GM12892 (cell line): Measurements from ENCODE around the gene SQSTM1.

Source experiments
- DNase-seq: peaks from one replicate; pipeline ENCODE4 v3.0.0; 2011; ENCODE audit not compliant: insufficient read length
- FAIRE-seq: peaks from 2 replicates; lab custom pipeline; 2011; peaks lifted over from hg19 to GRCh38; lab: Jason Lieb, UNC
- POLR2A ChIP-seq: IDR thresholded peaks from 2 replicates; pipeline ENCODE4 v1.6.1; 2011; ENCODE audit warnings: low read depth, low read length, control low read depth
- POLR2AphosphoS5 ChIP-seq: IDR thresholded peaks from 2 replicates; pipeline ENCODE4 v1.6.1; 2011; ENCODE audit warnings: low read depth, low read length, control low read depth
- TAF1 ChIP-seq: IDR thresholded peaks from 2 replicates; pipeline ENCODE4 v1.6.1; 2011; ENCODE audit warnings: low read depth, mild to moderate bottlenecking, control low read depth, low read length, borderline replicate concordance

The SQSTM1 gene

GRCh38 chr5:179795863-179796833, 24.6 kb upstream of the SQSTM1 start:
- DNase-seq = peak; percentile 88
- peak; percentile 97 for FAIRE-seq
- TF ChIP-seq POLR2A (peak; percentile 74), TAF1 (no peak)

DNA sequence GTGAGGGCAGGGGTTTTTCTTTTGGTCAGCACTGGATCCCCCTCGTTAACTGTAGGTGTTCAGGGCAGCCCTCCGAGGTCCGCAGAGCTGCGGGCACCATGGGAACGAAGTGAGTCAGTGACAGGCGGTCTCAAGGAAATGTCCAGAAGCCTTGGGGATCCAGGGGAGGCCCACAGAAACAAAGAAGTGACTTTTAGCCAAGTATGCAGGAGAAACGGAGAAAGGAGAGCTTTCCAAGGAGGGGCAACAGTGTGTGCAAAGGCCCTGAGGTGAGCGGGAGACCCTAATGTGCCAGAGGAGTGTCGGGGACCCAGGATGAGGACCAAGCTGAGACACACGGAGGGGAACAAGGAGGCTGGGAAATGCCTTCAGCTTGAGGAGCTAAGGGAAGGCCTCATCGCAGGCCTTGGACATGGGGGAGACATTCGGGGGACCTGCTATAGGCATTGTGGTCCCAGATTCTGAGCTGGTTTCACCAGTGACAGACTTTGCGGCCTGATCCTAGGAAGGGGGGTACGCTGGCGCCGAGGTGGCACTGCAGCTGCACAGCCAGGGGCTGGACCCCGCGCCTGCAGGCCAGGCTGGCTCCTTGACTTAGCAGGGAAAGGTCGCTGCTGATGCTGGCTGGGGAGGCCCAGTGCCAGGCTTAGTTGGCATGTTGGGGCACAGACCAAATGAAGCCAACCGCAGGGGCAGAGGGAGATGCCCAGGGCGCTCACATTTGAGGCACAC, 23.7 kb upstream of the SQSTM1 start:
- no peak for TF ChIP-seq POLR2A
- TF ChIP-seq POLR2AphosphoS5 = no peak
- TF ChIP-seq TAF1 = no peak
- FAIRE-seq (no peak), DNase-seq (no peak)

DNA sequence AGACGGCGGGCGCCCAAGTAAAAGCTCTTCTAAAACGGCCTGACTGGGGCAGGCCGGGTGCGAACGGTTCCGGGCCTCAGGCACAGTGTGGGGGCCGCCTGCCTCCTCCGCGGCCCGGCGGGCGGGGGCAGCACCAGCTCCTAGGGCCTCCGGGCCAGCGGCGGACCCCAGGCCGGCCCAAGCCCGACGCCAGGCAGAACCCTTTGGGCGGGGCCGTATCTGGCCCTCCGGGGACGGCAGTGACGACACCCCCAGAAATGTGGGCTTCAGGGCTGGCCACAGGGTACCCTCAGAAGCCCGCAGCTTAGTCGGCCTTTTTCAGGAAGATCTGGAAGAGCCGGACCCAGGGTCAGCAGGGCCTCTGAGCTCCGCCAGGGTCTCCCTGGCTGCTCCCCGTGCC, 23.0 kb upstream of the SQSTM1 start:
- FAIRE-seq = no peak
- no peak for DNase-seq
- TF ChIP-seq POLR2A = no peak
- no peak for TF ChIP-seq TAF1
- no peak for TF ChIP-seq POLR2AphosphoS5

DNA sequence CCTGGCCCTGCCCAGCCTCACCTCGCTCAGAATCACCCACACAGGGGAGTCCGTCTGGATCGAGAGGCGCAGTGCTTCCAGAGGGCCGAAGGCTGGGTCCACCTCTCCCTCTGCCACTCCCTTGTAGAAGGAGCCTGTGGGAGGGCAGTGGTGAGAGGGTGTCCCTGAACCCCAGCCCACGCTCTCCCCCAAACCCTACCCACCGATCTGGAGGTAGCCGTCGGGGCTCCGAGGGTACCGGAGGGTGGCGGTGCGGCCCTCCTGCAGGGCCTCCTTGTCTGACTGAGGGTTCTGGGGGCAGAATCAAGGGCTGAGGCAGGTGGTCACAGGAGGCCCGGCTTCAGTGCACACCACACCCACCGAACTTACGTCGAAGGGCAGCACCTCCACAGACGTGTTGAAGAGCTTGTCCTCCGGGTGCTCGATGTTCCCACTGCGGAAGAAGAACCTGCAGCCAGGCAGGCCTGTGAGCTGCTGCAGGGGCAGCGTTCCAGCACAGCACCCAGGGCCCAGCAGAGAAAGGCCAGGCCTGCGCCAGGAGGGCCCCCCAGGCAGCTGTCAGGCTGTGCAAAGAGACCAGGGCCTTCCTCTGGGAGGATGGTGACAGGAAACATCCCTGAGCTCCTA, 22.4 kb upstream of the SQSTM1 start:
- TF ChIP-seq TAF1 (no peak), POLR2A (no peak), POLR2AphosphoS5 (no peak)
- FAIRE-seq = no peak
- no peak for DNase-seq

DNA sequence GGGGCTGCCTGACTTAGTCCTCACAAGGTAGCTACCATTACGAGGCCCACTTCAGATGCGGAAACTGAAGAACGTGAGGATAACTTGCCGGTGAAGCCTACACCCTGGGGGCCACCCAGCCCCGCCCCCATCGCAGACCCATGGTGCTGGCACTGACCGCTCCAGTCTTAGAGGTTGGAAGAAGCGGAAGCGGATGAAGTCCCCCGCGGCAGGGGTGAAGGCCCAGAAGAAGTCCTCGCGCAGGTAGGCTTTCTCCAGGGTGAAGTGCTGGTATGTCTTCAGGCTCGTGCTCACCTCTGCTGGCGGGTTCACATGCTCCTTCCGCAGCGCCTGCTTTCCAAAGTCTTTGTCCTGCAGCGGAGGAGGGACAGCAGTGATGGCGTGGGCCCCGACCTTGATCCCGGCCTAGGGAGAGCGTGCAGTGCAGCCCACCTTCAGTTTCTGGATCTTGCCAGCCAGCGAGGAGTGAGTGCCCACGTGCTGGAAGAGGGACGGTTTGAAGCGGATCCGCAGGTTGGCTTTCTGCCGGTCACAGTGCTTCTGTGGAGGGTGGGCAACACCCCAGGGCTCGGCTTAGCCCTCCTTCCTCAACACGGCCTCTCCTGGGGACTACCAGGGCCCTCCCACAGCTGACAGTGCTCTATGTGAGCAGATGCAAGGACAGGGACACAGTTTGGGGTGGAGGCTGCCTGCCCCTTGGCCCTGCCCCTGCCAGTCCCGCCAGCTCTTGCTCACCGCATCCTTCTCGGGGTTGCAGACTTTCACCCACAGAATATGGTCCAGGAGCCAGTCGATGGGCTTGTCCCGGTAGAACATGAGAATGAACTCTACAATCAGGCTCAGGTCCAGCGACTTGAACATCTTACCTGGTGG, 21.7 kb upstream of the SQSTM1 start:
- FAIRE-seq (no peak), DNase-seq (no peak)
- TF ChIP-seq POLR2AphosphoS5 (no peak), TAF1 (no peak), POLR2A (no peak)

DNA sequence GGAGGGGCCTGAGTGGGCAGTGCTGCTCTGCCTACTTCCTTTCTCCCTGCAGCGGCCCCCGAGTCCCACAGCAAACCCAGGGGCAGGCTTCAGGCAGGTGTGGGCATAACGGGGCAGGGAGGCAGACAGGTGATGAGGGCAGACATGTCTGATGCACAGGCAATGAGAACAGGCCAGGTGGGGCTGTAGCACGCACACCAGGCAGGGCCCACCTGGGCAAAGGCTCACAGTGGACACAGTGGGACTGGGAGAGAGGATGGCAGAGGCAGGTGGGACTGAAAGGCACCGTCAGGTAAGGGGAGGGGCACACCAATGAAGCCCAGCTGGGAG, 21.1 kb upstream of the SQSTM1 start:
- no peak for TF ChIP-seq POLR2AphosphoS5
- TF ChIP-seq POLR2A = no peak
- TF ChIP-seq TAF1 = no peak
- no peak for DNase-seq
- no peak for FAIRE-seq

DNA sequence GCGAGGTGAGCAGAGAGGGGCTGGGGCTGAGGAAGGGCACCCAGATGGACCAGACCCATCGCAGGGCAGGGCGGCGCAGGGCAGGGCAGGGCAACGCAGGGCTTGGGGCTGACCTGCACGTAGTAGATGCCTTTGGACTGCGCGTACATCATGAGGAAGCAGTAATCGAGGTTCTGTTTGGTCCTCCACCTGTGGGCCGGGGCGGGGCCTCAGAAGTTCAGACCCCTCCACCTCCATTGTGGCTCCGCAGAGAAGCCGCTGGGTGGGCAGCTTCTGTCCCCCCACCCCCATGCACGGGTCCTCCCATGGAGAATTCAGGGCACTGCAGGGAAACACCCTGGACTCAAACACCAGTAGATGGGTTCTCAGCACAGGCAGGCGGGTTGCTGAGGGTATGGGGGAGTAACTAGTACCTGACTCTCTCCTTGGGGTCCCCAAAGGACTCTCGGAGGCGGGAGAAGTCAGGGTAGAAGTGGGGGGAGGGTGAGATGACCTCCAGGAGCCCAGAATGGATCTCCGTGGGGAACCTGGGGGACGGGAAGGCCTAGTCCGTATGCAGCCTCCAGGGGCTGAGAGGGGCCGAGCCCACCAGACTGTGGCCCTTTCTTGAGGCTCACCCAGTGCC, 20.5 kb upstream of the SQSTM1 start:
- no peak for TF ChIP-seq TAF1
- no peak for TF ChIP-seq POLR2AphosphoS5
- no peak for TF ChIP-seq POLR2A
- DNase-seq (no peak), FAIRE-seq (no peak)

- FAIRE-seq (no peak), DNase-seq (no peak)
- TF ChIP-seq POLR2A (no peak), POLR2AphosphoS5 (no peak), TAF1 (no peak)
These were observed 20.0 kb upstream of the SQSTM1 start for GRCh38 chr5:179800696-179801201.

- FAIRE-seq = peak; percentile 70
- peak; percentile 82 for DNase-seq
- no peak for TF ChIP-seq POLR2AphosphoS5
- no peak for TF ChIP-seq POLR2A
- no peak for TF ChIP-seq TAF1
These were observed 19.1 kb upstream of the SQSTM1 start for GRCh38 chr5:179801304-179802206.
